NCI-H1105 (cell line): ENCODE measurements around the gene ANAPC5.
"Not testable (repeated sequence)": the region's sequence is repeated elsewhere in the genome, so short reads cannot be mapped to it uniquely, and the experiment has no call there.

Experiments used
- DNase-seq: peaks from one replicate; lab custom pipeline; 2025; lab: John Stamatoyannopoulos, UW

ANAPC5 gene

GRCh38 chr12:121284551-121285390 lies 67.4 kb downstream of the ANAPC5 start:
- no peak for DNase-seq

- no peak for DNase-seq
These were observed 68.4 kb downstream of the ANAPC5 start for GRCh38 chr12:121283841-121284240.

- no peak for DNase-seq
These were observed 68.8 kb downstream of the ANAPC5 start for GRCh38 chr12:121283388-121283787.

- not testable (repeated sequence) for DNase-seq
These were observed 69.3 kb downstream of the ANAPC5 start for GRCh38 chr12:121282910-121283309.

- DNase-seq, result no peak
These were observed 70.0 kb downstream of the ANAPC5 start for GRCh38 chr12:121282072-121282742.

GRCh38 chr12:121281116-121281515 lies 71.1 kb downstream of the ANAPC5 start:
- not testable (repeated sequence) for DNase-seq

- not testable (repeated sequence) for DNase-seq
These were observed 71.7 kb downstream of the ANAPC5 start for GRCh38 chr12:121280531-121280930.

GRCh38 chr12:121279507-121279915 lies 72.7 kb downstream of the ANAPC5 start:
- DNase-seq, result no peak

- DNase-seq, result no peak
These were observed 73.2 kb downstream of the ANAPC5 start for GRCh38 chr12:121279071-121279375.

GRCh38 chr12:121278169-121279070 lies 73.8 kb downstream of the ANAPC5 start:
- DNase-seq, result no peak

GRCh38 chr12:121277374-121277759 lies 74.8 kb downstream of the ANAPC5 start:
- no peak for DNase-seq

- DNase-seq, result no peak
These were observed 78.0 kb downstream of the ANAPC5 start for GRCh38 chr12:121274036-121274763.

GRCh38 chr12:121273364-121273896 lies 78.8 kb downstream of the ANAPC5 start:
- no peak for DNase-seq

- no peak for DNase-seq
These were observed 84.4 kb downstream of the ANAPC5 start for GRCh38 chr12:121267822-121268221.

GRCh38 chr12:121264951-121265515 lies 87.2 kb downstream of the ANAPC5 start:
- no peak for DNase-seq

- no peak for DNase-seq
These were observed 88.1 kb downstream of the ANAPC5 start for GRCh38 chr12:121264135-121264534.

GRCh38 chr12:121263206-121263935 lies 88.8 kb downstream of the ANAPC5 start:
- DNase-seq, result no peak

GRCh38 chr12:121261398-121261797 lies 90.8 kb downstream of the ANAPC5 start:
- DNase-seq, result no peak

- no peak for DNase-seq
These were observed 92.1 kb downstream of the ANAPC5 start for GRCh38 chr12:121260091-121260490.

- no peak for DNase-seq
These were observed 93.1 kb downstream of the ANAPC5 start for GRCh38 chr12:121259074-121259473.
